SK-N-SH treated with all-trans-retinoic acid at 6 μM for 48 hours (cell line): ENCODE data around the gene SUPV3L1.

ENCODE experiments used
- ATAC-seq: fragments of 200-7000 bp; cut with Tn5 transposase; 3 replicates; pipeline ENCODE4 v1.9.1; 2020; ENCODE audit warnings: mild to moderate bottlenecking, moderate library complexity
- ARNTL ChIP-seq: fragments of 450-650 bp; formaldehyde crosslinking; IDR thresholded peaks from 2 replicates; pipeline ENCODE4 v1.5.0; 2020; ENCODE audit warnings: low read depth, mild to moderate bottlenecking, moderate library complexity, borderline replicate concordance
- CREB5 ChIP-seq: fragments of 250-450 bp; sonication (Bioruptor Pico); IDR thresholded peaks from 2 replicates; pipeline ENCODE4 v1.5.1; 2020; ENCODE audit warnings: low read depth, mild to moderate bottlenecking, moderate library complexity
- ESRRG ChIP-seq: fragments of 250-450 bp; sonication (Bioruptor Pico); IDR thresholded peaks from 2 replicates; pipeline ENCODE4 v1.6.1; 2021; ENCODE audit warnings: mild to moderate bottlenecking
- GLIS3 ChIP-seq: fragments of 250-450 bp; sonication (Bioruptor Pico); IDR thresholded peaks from 2 replicates; pipeline ENCODE4 v1.5.0; 2020; ENCODE audit warnings: mild to moderate bottlenecking, moderate library complexity
- ISL1 ChIP-seq: fragments of 250-450 bp; sonication (Bioruptor Pico); IDR thresholded peaks from 2 replicates; pipeline ENCODE4 v2.1.2; 2022; ENCODE audit warnings: mild to moderate bottlenecking, moderate library complexity
- OSR1 ChIP-seq: fragments of 250-450 bp; sonication (Bioruptor Pico); IDR thresholded peaks from 2 replicates; pipeline ENCODE4 v1.8.0; 2022; ENCODE audit warnings: moderate library complexity, mild to moderate bottlenecking, inconsistent platforms
- PATZ1 ChIP-seq: fragments of 250-450 bp; sonication (Bioruptor Pico); IDR thresholded peaks from 2 replicates; pipeline ENCODE4 v1.8.0; 2020; ENCODE audit warnings: mild to moderate bottlenecking, moderate library complexity, borderline replicate concordance
- RARB ChIP-seq: fragments of 250-450 bp; sonication (Bioruptor Pico); IDR thresholded peaks from 2 replicates; pipeline ENCODE4 v1.8.0; 2021; ENCODE audit warnings: mild to moderate bottlenecking, moderate library complexity
- SNAI2 ChIP-seq: fragments of 250-450 bp; sonication (Bioruptor Pico); IDR thresholded peaks from 2 replicates; pipeline ENCODE4 v1.5.0; 2020; ENCODE audit warnings: mild to moderate bottlenecking, moderate library complexity
- TCF4 ChIP-seq: fragments of 250-450 bp; sonication (Bioruptor Pico); IDR thresholded peaks from 2 replicates; pipeline ENCODE4 v1.8.0; 2021; ENCODE audit warnings: mild to moderate bottlenecking, moderate library complexity, borderline replicate concordance
- ZFP3 ChIP-seq: fragments of 250-450 bp; sonication (Bioruptor Pico); IDR thresholded peaks from 2 replicates; pipeline ENCODE4 v1.5.0; 2020; ENCODE audit warnings: mild to moderate bottlenecking, moderate library complexity
- ZFP30 ChIP-seq: fragments of 450-650 bp; formaldehyde crosslinking; IDR thresholded peaks from 2 replicates; pipeline ENCODE4 v1.5.0; 2022; ENCODE audit warnings: mild to moderate bottlenecking, moderate library complexity
- ZNF70 ChIP-seq: fragments of 450-650 bp; formaldehyde crosslinking; IDR thresholded peaks from 2 replicates; pipeline ENCODE4 v1.5.0; 2020; ENCODE audit warnings: mild to moderate bottlenecking, moderate library complexity
- TF ChIP-seq, protein P1 (sequence below): fragments of 250-450 bp; sonication (Bioruptor Pico); IDR thresholded peaks from 2 replicates; pipeline ENCODE4 v1.8.0; 2021; ENCODE audit warnings: low read depth, mild to moderate bottlenecking, moderate library complexity, borderline replicate concordance
- TF ChIP-seq, protein P2 (sequence below): fragments of 250-450 bp; sonication (Bioruptor Pico); IDR thresholded peaks from 2 replicates; pipeline ENCODE4 v1.5.0; 2020; ENCODE audit warnings: mild to moderate bottlenecking, moderate library complexity

The SUPV3L1 gene

GRCh38 chr10:69239816-69240434, 59.9 kb downstream of the SUPV3L1 start (continued):
- TF ChIP-seq CREB5 (CRISPR knock-in tag) (no peak), OSR1 (CRISPR knock-in tag) (no peak), GLIS3 (no peak), ARNTL (CRISPR knock-in tag) (no peak), TCF4 (no peak), RARB (no peak), PATZ1 (CRISPR knock-in tag) (no peak)
- TF ChIP-seq, protein P1, sequence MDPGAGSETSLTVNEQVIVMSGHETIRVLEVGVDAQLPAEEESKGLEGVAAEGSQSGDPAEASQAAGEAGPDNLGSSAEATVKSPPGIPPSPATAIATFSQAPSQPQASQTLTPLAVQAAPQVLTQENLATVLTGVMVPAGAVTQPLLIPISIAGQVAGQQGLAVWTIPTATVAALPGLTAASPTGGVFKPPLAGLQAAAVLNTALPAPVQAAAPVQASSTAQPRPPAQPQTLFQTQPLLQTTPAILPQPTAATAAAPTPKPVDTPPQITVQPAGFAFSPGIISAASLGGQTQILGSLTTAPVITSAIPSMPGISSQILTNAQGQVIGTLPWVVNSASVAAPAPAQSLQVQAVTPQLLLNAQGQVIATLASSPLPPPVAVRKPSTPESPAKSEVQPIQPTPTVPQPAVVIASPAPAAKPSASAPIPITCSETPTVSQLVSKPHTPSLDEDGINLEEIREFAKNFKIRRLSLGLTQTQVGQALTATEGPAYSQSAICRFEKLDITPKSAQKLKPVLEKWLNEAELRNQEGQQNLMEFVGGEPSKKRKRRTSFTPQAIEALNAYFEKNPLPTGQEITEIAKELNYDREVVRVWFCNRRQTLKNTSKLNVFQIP: no peak

- TF ChIP-seq ZNF70 (CRISPR knock-in tag) (no peak), ESRRG (CRISPR knock-in tag) (no peak), PATZ1 (CRISPR knock-in tag) (no peak)
- TF ChIP-seq, protein P1: no peak
- TF ChIP-seq, all 23 proteins: peak for 0
- no peak for ATAC-seq
Observed at GRCh38 chr10:69240455-69240854, 60.4 kb downstream of the SUPV3L1 start.

DNA sequence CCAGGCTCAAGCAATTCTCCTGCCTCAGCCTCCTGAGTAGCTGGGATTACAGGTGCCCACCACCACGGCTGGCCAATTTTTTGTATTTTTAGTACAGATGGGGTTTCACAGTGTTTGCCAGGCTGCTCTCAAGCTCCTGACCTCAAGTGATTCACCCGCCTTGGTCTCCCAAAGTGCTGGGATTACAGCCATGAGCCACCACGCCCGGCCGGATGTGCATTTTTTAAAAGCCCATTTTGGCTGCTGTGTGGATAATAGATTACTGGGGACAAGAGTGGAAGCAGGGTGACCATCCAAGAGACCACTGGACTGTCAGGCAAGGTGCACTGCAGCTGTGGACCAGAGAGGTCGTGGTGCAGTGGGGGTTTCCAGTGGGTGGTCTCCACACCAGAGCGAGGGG, 61.5 kb downstream of the SUPV3L1 start:
- ATAC-seq: no peak
- no peak for TF ChIP-seq ARNTL (CRISPR knock-in tag)
- TF ChIP-seq, protein P2, sequence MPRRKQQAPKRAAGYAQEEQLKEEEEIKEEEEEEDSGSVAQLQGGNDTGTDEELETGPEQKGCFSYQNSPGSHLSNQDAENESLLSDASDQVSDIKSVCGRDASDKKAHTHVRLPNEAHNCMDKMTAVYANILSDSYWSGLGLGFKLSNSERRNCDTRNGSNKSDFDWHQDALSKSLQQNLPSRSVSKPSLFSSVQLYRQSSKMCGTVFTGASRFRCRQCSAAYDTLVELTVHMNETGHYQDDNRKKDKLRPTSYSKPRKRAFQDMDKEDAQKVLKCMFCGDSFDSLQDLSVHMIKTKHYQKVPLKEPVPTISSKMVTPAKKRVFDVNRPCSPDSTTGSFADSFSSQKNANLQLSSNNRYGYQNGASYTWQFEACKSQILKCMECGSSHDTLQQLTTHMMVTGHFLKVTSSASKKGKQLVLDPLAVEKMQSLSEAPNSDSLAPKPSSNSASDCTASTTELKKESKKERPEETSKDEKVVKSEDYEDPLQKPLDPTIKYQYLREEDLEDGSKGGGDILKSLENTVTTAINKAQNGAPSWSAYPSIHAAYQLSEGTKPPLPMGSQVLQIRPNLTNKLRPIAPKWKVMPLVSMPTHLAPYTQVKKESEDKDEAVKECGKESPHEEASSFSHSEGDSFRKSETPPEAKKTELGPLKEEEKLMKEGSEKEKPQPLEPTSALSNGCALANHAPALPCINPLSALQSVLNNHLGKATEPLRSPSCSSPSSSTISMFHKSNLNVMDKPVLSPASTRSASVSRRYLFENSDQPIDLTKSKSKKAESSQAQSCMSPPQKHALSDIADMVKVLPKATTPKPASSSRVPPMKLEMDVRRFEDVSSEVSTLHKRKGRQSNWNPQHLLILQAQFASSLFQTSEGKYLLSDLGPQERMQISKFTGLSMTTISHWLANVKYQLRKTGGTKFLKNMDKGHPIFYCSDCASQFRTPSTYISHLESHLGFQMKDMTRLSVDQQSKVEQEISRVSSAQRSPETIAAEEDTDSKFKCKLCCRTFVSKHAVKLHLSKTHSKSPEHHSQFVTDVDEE (CRISPR knock-in tag): no peak
- no peak for TF ChIP-seq PATZ1 (CRISPR knock-in tag)
- TF ChIP-seq ZFP30 (CRISPR knock-in tag): no peak
- no peak for TF ChIP-seq GLIS3
- no peak for TF ChIP-seq SNAI2 (CRISPR knock-in tag)
- no peak for TF ChIP-seq ISL1 (CRISPR knock-in tag)
- no peak for TF ChIP-seq ZFP3 (CRISPR knock-in tag)
- TF ChIP-seq ZNF70 (CRISPR knock-in tag): no peak
